H1 (cell line): ENCODE results near the gene TCN2. TPM values are rescaled to one million over a fixed set of nuclear protein-coding genes. Genes with fewer than 3 reads are reported as not detected.

ENCODE experiments used
- CTCF ChIA-PET: fragments of 300-600 bp; sonication (Branson Sonifier 250); formaldehyde crosslinking; loops from one replicate; lab custom pipeline; 2021; ENCODE audit not compliant: partially characterized antibody; lab: Charles Lee
- POLR2A ChIA-PET: fragments of 300-600 bp; sonication (Branson Sonifier 250); formaldehyde crosslinking; loops from one replicate; lab custom pipeline; 2021; ENCODE audit warnings: inconsistent platforms; ENCODE audit not compliant: partially characterized antibody; lab: Charles Lee
- DNase-seq, 2 experiments: peaks; one replicate each; pipeline versions ENCODE4 v3.0.0 to v3.0.0-alpha.2; 2010 to 2022; ENCODE audit warnings: low spot score in 2 of 2, low read depth in 1 of 2, mixed read lengths in 1 of 2
- FAIRE-seq: peaks from 2 replicates; lab custom pipeline; 2011; peaks lifted over from hg19 to GRCh38; lab: Jason Lieb, UNC
- H2AFZ ChIP-seq: 2 replicates; pipeline ENCODE4 v1.8.1; 2012; ENCODE audit warnings: low read length, inconsistent platforms
- H2AK5ac ChIP-seq: 2 replicates; pipeline ENCODE4 v1.6.1; 2013; ENCODE audit warnings: low read depth, low read length
- H2BK120ac ChIP-seq: replicated peaks from 2 replicates; pipeline ENCODE3; 2013; ENCODE audit warnings: low read depth, low read length, inconsistent platforms
- H2BK12ac ChIP-seq: 2 replicates; pipeline ENCODE4 v1.6.1; 2013; ENCODE audit warnings: low read depth, low read length
- H2BK15ac ChIP-seq: 2 replicates; pipeline ENCODE4 v1.6.1; 2013; ENCODE audit warnings: low read length
- H2BK20ac ChIP-seq: 2 replicates; pipeline ENCODE4 v1.6.1; 2013; ENCODE audit warnings: low read length
- H2BK5ac ChIP-seq: 2 replicates; pipeline ENCODE4 v1.6.1; 2013; ENCODE audit warnings: low read depth, low read length
- H3K14ac ChIP-seq: 2 replicates; pipeline ENCODE4 v1.6.1; 2013; ENCODE audit warnings: inconsistent platforms; ENCODE audit not compliant: insufficient read length
- H3K18ac ChIP-seq: 2 replicates; pipeline ENCODE4 v1.6.1; 2013; ENCODE audit warnings: low read length; ENCODE audit errors: extremely low read depth
- H3K23ac ChIP-seq: 2 replicates; pipeline ENCODE4 v1.6.1; 2013; ENCODE audit warnings: inconsistent platforms; ENCODE audit not compliant: insufficient read length
- H3K23me2 ChIP-seq: 2 replicates; pipeline ENCODE4 v1.6.1; 2013; ENCODE audit warnings: low read depth, low read length
- H3K27ac ChIP-seq: 2 replicates; pipeline ENCODE4 v1.6.1; 2011; ENCODE audit warnings: low read depth, low read length, inconsistent platforms
- H3K27me3 ChIP-seq, 4 experiments: replicated peaks in 1 of 4; 1 replicate in 1 of 4; 2 replicates in 3 of 4; pipeline versions ENCODE4 v1.6.1 to v1.8.1; 2011 to 2013; ENCODE audit warnings: low read length in 3 of 4, mild to moderate bottlenecking in 3 of 4, inconsistent platforms in 2 of 4, mixed read lengths in 2 of 4, moderate library complexity in 1 of 4; ENCODE audit not compliant: control insufficient read depth in 3 of 4, insufficient read depth in 3 of 4; ENCODE audit errors: extremely low read depth in 1 of 4
- H3K36me3 ChIP-seq, 4 experiments: 2 replicates each; pipeline versions ENCODE4 v1.6.1 to v1.8.1; 2011 to 2013; ENCODE audit warnings: mild to moderate bottlenecking in 4 of 4, low read length in 3 of 4, moderate library complexity in 2 of 4, control low read depth in 1 of 4, inconsistent platforms in 1 of 4; ENCODE audit not compliant: insufficient read depth in 4 of 4, control insufficient read depth in 2 of 4
- H3K4ac ChIP-seq: replicated peaks from 2 replicates; pipeline ENCODE3; 2013; ENCODE audit warnings: low read length, low read depth, mixed read lengths, inconsistent platforms; ENCODE audit not compliant: insufficient read length
- H3K4me1 ChIP-seq, 4 experiments: replicated peaks in 1 of 4; 1 replicate in 1 of 4; 2 replicates in 3 of 4; pipeline versions ENCODE4 v1.6.1 to v1.8.1; 2011 to 2013; ENCODE audit warnings: low read length in 3 of 4, inconsistent platforms in 2 of 4, mixed read lengths in 1 of 4; ENCODE audit not compliant: insufficient read depth in 4 of 4, control insufficient read depth in 3 of 4
- H3K4me2 ChIP-seq, 2 experiments: 2 replicates each; pipeline versions ENCODE4 v1.6.1 to v1.8.1; 2011 to 2013; ENCODE audit warnings: low read depth in 2 of 2, low read length in 2 of 2, control low read depth in 1 of 2, inconsistent platforms in 1 of 2, mild to moderate bottlenecking in 1 of 2; ENCODE audit not compliant: insufficient read depth in 1 of 2
- H3K4me3 ChIP-seq, 4 experiments: fragments of 200-600, 300-600 bp in 1 of 4; sonication (generic), shearing (Covaris generic), sonication (Bioruptor Twin) in 1 of 4; 2 replicates each; pipeline versions ENCODE4 v1.5.1 to v1.8.1; 2011 to 2016; ENCODE audit warnings: low read length in 4 of 4, low read depth in 3 of 4, control low read depth in 2 of 4, inconsistent platforms in 2 of 4, mild to moderate bottlenecking in 2 of 4, mixed read lengths in 1 of 4, moderate library complexity in 1 of 4; ENCODE audit not compliant: insufficient read depth in 2 of 4; ENCODE audit errors: extremely low read depth in 1 of 4
- H3K56ac ChIP-seq: replicated peaks from 2 replicates; pipeline ENCODE3; 2013; ENCODE audit warnings: low read depth, mild to moderate bottlenecking, mixed read lengths, low read length, inconsistent platforms; ENCODE audit not compliant: insufficient read length
- H3K79me1 ChIP-seq: 2 replicates; pipeline ENCODE4 v1.6.1; 2013; ENCODE audit warnings: low read depth, low read length, control low read depth
- H3K79me2 ChIP-seq, 2 experiments: 2 replicates each; pipeline versions ENCODE4 v1.6.1 to v1.8.1; 2012 to 2013; ENCODE audit warnings: low read length in 2 of 2, mild to moderate bottlenecking in 2 of 2, inconsistent platforms in 1 of 2; ENCODE audit not compliant: insufficient read depth in 2 of 2, control insufficient read depth in 1 of 2
- H3K9ac ChIP-seq, 4 experiments: replicated peaks in 1 of 4; 1 replicate in 1 of 4; 2 replicates in 3 of 4; pipeline versions ENCODE4 v1.6.1 to v1.8.1; 2011 to 2013; ENCODE audit warnings: low read depth in 3 of 4, low read length in 3 of 4, control low read depth in 2 of 4, mild to moderate bottlenecking in 2 of 4, moderate library complexity in 2 of 4, inconsistent platforms in 1 of 4; ENCODE audit errors: extremely low read depth in 1 of 4
- H3K9me3 ChIP-seq, 2 experiments: 2 replicates each; pipeline versions ENCODE4 v1.6.1 to v1.8.1; 2012 to 2013; ENCODE audit warnings: mild to moderate bottlenecking in 2 of 2, moderate library complexity in 2 of 2, control low read depth in 1 of 2, inconsistent platforms in 1 of 2, low read depth in 1 of 2, low read length in 1 of 2, mixed read lengths in 1 of 2; ENCODE audit not compliant: insufficient read depth in 2 of 2
- H4K20me1 ChIP-seq, 2 experiments: replicated peaks in 1 of 2; 2 replicates each; pipeline versions ENCODE3 to v1.8.1; 2011 to 2013; ENCODE audit warnings: inconsistent platforms in 2 of 2, low read length in 2 of 2, mild to moderate bottlenecking in 1 of 2; ENCODE audit not compliant: insufficient read depth in 2 of 2, control insufficient read depth in 1 of 2
- H4K5ac ChIP-seq: 2 replicates; pipeline ENCODE4 v1.6.1; 2013; ENCODE audit warnings: low read length, low read depth, mixed read lengths, inconsistent platforms; ENCODE audit not compliant: insufficient read length
- H4K8ac ChIP-seq: 2 replicates; pipeline ENCODE4 v1.8.0; 2013; ENCODE audit warnings: mild to moderate bottlenecking, moderate library complexity, low read length, inconsistent platforms; ENCODE audit not compliant: insufficient read depth; ENCODE audit errors: extremely low read depth
- H4K91ac ChIP-seq: replicated peaks from 2 replicates; pipeline ENCODE3; 2013; ENCODE audit warnings: low read length, mixed read lengths, inconsistent platforms; ENCODE audit not compliant: insufficient read length
- ASH2L ChIP-seq: fragments of 200-600, 300-600 bp; sonication (generic); IDR thresholded peaks from one replicate; pipeline ENCODE4 v1.7.1; 2017; ENCODE audit warnings: low read length
- CEBPB ChIP-seq: IDR thresholded peaks from 2 replicates; pipeline ENCODE4 v1.6.1; 2012; ENCODE audit warnings: low read depth, low read length
- CHD2 ChIP-seq: IDR thresholded peaks from 2 replicates; pipeline ENCODE4 v1.6.1; 2012; ENCODE audit warnings: low read length, improper control_type of control experiment
- EZH2 ChIP-seq: fragments of 200-600 bp; sonication (generic); IDR thresholded peaks from 2 replicates; pipeline ENCODE4 v1.7.1; 2012; ENCODE audit warnings: low read depth, mild to moderate bottlenecking, moderate library complexity, low read length, inconsistent platforms; ENCODE audit not compliant: severe bottlenecking
- RAD21 ChIP-seq, 2 experiments: IDR thresholded peaks in 1 of 2; conservative IDR thresholded peaks in 1 of 2; 2 replicates each; pipeline ENCODE4 v1.6.1; 2011; ENCODE audit warnings: low read depth in 2 of 2, low read length in 2 of 2, improper control_type of control experiment in 1 of 2, inconsistent platforms in 1 of 2, mild to moderate bottlenecking in 1 of 2, moderate library complexity in 1 of 2
- SIRT6 ChIP-seq: IDR thresholded peaks from one replicate; pipeline ENCODE4 v1.7.1; 2012; ENCODE audit warnings: low read length, inconsistent platforms
- SP1 ChIP-seq: IDR thresholded peaks from 2 replicates; pipeline ENCODE4 v1.6.1; 2011; ENCODE audit warnings: low read depth, low read length
- SP2 ChIP-seq: IDR thresholded peaks from 2 replicates; pipeline ENCODE4 v1.6.1; 2012; ENCODE audit warnings: mild to moderate bottlenecking, low read length, inconsistent platforms
- WGBS, 2 experiments: shearing (Covaris generic) in 1 of 2; methylation state at CpG; one replicate each; pipeline versions ENCODE4 v1.1.6 to v1.1.7; 2013 to 2015; ENCODE audit warnings: low lambda C conversion rate in 2 of 2, mixed read lengths in 2 of 2, inconsistent platforms in 1 of 2, low coverage in 1 of 2, missing lambda C conversion rate in 1 of 2; ENCODE audit not compliant: insufficient replicate concordance in 2 of 2, insufficient coverage in 1 of 2, insufficient read length in 1 of 2; ENCODE audit errors: extremely low coverage in 1 of 2, missing lambda C conversion rate in 1 of 2; 5-methylcytosine and 5-hydroxymethylcytosine counted together
- polyA plus RNA-seq, 7 experiments: library from polyadenylated mRNA; depleted of rRNA in 3 of 7; stranded (reverse) in 5 of 7; unstranded in 2 of 7; fragments of >200 nt in 5 of 7; fragments of 200-250 nt in 2 of 7; gene quantifications; 1 replicate in 5 of 7; 2 replicates in 1 of 7; 4 replicates in 1 of 7; pipeline versions ENCODE4 v1.2.1 to v1.2.3, GENCODE V29; 2011 to 2013; ENCODE audit warnings: missing spikeins in 2 of 7, mixed read lengths in 2 of 7
- total RNA-seq: library from RNA; stranded (reverse); fragmentation: NEBNext Ultra II Directional; extraction: Animal tissue kit (Norgen Biotek cat#: 25700); gene quantifications from 2 replicates; pipeline ENCODE4 v1.2.1, GENCODE V29; 2021

Gene TCN2
- total and polyA plus RNA-seq, 2 of the 8 experiments (the other 6 are each of a cell fraction or from before 2014, with no cell fraction given): 30.0 to 87.8 TPM

DNA sequence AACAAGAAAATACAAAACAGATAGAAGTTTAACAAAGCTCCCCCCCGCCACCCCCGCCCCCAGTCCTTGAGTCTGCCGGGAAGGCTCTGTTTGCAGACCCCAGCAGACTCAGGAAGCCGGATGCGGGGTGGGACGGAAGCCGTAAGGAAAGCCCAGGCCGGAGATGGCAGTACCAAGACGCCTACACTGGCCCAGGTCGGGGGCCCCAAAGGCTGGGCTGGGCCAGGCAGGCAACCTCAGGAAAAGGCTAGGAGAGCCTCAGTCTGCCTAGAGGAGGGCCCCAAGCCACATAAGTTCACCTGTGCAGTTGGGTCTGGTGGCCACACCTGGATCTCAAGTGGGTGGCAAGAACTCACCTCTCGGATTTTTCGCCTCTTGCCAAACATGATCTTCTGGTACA is 28.5 kb upstream of the TCN2 start:
- H3K56ac ChIP-seq: no peak overlapping the region

More for the DNA sequence above, 28.5 kb upstream of the TCN2 start:
- 93% methylated on average over 12 of the region's 12 CpGs; no CpG with 5 or more reads in 1 of the 2 experiments for WGBS, 2 experiments
- H3K14ac ChIP-seq: no peak overlapping the region
- H2AK5ac ChIP-seq: no peak overlapping the region
- peaks cover 0 to 8% (median 3%) of the 10 kb centered on the region in 4 experiments; a peak in 4 of 7 replicates for H3K4me1 ChIP-seq
- H2BK12ac ChIP-seq: no peak overlapping the region
- CTCF ChIA-PET: interaction anchor here (1.1 kb wide), 1 partner anchor 29 kb away, joined by 3 read pairs; the partner anchor contains the start of gene TCN2
- 0 out of 2 replicates have a peak, but pooled peaks cover 3% of the 10 kb centered on the region for H3K79me1 ChIP-seq
- no peak for DNase-seq
- no peak overlapping the region for H3K4me3 ChIP-seq
- H3K4me2 ChIP-seq: no peak overlapping the region
- no peaks in the 10 kb centered on the region for H3K9me3 ChIP-seq
- no peak overlapping the region for H2BK15ac ChIP-seq
- H2BK20ac ChIP-seq: no peak overlapping the region
- peaks cover 10% of the 10 kb centered on the region; the same call in 1 of the 2 replicates for H3K23me2 ChIP-seq
- no peak overlapping the region for H3K9ac ChIP-seq
- no peak overlapping the region for H2BK120ac ChIP-seq
- peaks cover 27 to 64% (median 57%) of the 10 kb centered on the region in 4 experiments; a peak in 7 of 8 replicates for H3K36me3 ChIP-seq
- H3K27ac ChIP-seq: no peak overlapping the region
- POLR2A ChIA-PET: interaction anchor here (6.7 kb wide), 1 partner anchor 9 kb away, joined by 64 read pairs; the partner anchor contains the start of gene PES1
- H3K18ac ChIP-seq: no peak overlapping the region
- H4K20me1 ChIP-seq: peaks cover 5 to 22% of the 10 kb centered on the region in 2 experiments
- no peak overlapping the region for H4K8ac ChIP-seq
- no peaks in the 10 kb centered on the region; a peak in 1 of 4 replicates for H3K79me2 ChIP-seq
- FAIRE-seq: no peak
- H4K5ac ChIP-seq: no peak overlapping the region
- no peak overlapping the region for H4K91ac ChIP-seq
- no peak overlapping the region for H3K4ac ChIP-seq
- no peak overlapping the region for H3K23ac ChIP-seq
- H2BK5ac ChIP-seq: no peak overlapping the region
- no peaks in the 10 kb centered on the region for H3K27me3 ChIP-seq
- TF ChIP-seq ASH2L (no peak), SIRT6 (no peak), RAD21 (IDR thresholded peaks at IDR 0.05 in 1 of 2, conservative IDR thresholded peaks at IDR 0.05 in 1 of 2; ENCODE audit: low read depth in 2 of 2, low read length in 2 of 2) (no peak), SP2 (no peak), SP1 (no peak), CHD2 (no peak), CEBPB (no peak), EZH2 (no peak)
- H2AFZ ChIP-seq: no peak overlapping the region
